Rectal smooth muscle tissue (tissue), 1 donor: ENCODE measurements around the gene GCLC.

Source experiments
- H3K27ac ChIP-seq: one replicate; pipeline ENCODE4 v1.7.0; 2013; ENCODE audit warnings: low read depth, low read length, inconsistent platforms
- H3K27me3 ChIP-seq: one replicate; pipeline ENCODE4 v1.7.0; 2013; ENCODE audit warnings: low read length; ENCODE audit not compliant: control insufficient read depth, insufficient read depth
- H3K36me3 ChIP-seq: one replicate; pipeline ENCODE4 v1.7.0; 2013; ENCODE audit warnings: low read length; ENCODE audit not compliant: control insufficient read depth, insufficient read depth
- H3K4me1 ChIP-seq: one replicate; pipeline ENCODE4 v1.7.0; 2013; ENCODE audit warnings: low read length; ENCODE audit not compliant: control insufficient read depth, insufficient read depth
- H3K4me3 ChIP-seq: one replicate; pipeline ENCODE4 v1.7.0; 2013; ENCODE audit warnings: low read length
- H3K9ac ChIP-seq: one replicate; pipeline ENCODE4 v1.7.0; 2013; ENCODE audit warnings: low read length

GCLC gene

GRCh38 chr6:53447865-53448264, 97.0 kb downstream of the GCLC start:
- H3K27me3 ChIP-seq = no peaks in the 10 kb centered on the region
- H3K27ac ChIP-seq = no peak overlapping the region
- H3K4me1 ChIP-seq = no peaks in the 10 kb centered on the region
- no peak overlapping the region for H3K9ac ChIP-seq
- no peak overlapping the region for H3K4me3 ChIP-seq
- no peaks in the 10 kb centered on the region for H3K36me3 ChIP-seq
